Measurements from ENCODE around the gene IL1RAPL2.

DNA sequence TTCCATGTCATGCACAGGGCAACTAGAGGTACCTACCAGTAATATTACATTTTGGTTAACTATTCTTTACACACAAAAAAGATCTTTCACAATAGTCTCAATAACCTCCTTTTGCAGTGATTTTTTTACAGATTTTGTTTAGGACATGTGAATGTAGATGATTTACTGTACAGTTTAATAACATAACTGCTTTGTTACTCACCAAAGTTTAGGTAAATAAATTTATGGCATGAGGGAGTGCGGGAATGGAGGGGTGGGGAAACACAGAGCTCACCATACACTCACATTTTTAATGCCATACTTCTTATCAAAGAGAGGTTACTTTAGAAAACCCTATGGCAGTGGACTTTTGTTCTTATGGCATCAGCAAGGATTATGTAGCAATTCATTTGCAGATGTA is 747.6 kb downstream of the IL1RAPL2 start:
- TF ChIP-seq ZNF274 (IDR thresholded peaks at IDR 0.05; ENCODE audit: low read depth, low read length) (no peak), SUZ12 (IDR thresholded peaks at IDR 0.05; ENCODE audit: extremely low read depth, insufficient read depth, insufficient read length) (no peak)

Measured in NT2/D1 (cell line).